Measurements from ENCODE around the gene KRTCAP2. TPM values are rescaled to one million over a fixed set of nuclear protein-coding genes. Genes with fewer than 3 reads are reported as not detected.

Gene KRTCAP2
- total RNA-seq, 2 experiments from 2014 or later = 170 to 190 TPM

DNA sequence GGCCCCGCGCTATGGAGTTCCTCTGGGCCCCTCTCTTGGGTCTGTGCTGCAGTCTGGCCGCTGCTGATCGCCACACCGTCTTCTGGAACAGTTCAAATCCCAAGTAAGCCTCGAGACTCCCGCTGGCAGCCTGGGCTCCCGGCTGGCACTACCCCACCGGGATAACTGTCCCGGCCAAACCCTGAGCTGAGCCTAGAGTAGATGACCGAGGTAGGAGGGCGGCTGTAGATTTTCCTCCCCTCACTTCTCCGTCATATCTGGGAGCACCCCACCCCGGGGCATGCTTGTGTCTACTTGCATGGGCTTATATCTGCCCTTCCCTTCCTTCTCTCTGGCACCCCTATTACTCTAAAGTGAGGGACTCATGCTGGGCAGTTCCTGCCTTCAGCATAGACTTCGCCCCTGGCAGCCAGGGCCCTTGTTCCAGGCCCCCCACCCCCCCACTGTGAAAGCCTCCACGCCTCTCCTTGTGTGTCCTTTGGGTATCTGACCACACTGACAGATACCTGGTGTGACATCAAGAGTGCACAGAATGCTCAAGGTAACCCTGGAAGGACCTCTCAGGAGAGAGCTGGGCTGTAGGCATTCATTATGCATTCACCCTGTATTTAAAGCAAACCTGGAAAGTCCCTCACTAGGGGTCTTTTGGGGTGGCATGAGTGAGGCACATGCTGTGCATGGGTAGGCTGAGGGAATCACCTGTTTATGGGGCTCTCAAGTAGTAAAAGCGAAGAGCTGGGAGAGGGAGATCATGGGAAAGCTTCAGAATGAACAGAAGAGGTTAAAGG lies 44.9 kb downstream of the KRTCAP2 start:
- Mint-ChIP-seq H3K27ac (no peak overlapping the region), H3K4me1 (ENCODE audit: low read depth) (peaks cover 30% of the 10 kb centered on the region), H3K27me3 (ENCODE audit: low read depth) (peaks cover 48% of the 10 kb centered on the region), H3K4me3 (peak overlapping the region; percentile 68), H3K36me3 (ENCODE audit: low read depth) (no peaks in the 10 kb centered on the region), H3K9me3 (ENCODE audit: insufficient read depth) (no peaks in the 10 kb centered on the region)
- DNase-seq (no peak), ATAC-seq (no peak)
- ChIA-PET POLR2A (interaction anchor here (1.0 to 1.2 kb wide), 3 partner anchors 21 to 152 kb away, joined by 3 to 4 read pairs (median 3); partner anchors contain the start of gene KRTCAP2), CTCF (interaction anchor here (0.9 to 3.5 kb wide), 7 partner anchors 12 to 79 kb away, joined by 3 to 14 read pairs (median 9); partner anchors contain the start of gene KRTCAP2)

DNA sequence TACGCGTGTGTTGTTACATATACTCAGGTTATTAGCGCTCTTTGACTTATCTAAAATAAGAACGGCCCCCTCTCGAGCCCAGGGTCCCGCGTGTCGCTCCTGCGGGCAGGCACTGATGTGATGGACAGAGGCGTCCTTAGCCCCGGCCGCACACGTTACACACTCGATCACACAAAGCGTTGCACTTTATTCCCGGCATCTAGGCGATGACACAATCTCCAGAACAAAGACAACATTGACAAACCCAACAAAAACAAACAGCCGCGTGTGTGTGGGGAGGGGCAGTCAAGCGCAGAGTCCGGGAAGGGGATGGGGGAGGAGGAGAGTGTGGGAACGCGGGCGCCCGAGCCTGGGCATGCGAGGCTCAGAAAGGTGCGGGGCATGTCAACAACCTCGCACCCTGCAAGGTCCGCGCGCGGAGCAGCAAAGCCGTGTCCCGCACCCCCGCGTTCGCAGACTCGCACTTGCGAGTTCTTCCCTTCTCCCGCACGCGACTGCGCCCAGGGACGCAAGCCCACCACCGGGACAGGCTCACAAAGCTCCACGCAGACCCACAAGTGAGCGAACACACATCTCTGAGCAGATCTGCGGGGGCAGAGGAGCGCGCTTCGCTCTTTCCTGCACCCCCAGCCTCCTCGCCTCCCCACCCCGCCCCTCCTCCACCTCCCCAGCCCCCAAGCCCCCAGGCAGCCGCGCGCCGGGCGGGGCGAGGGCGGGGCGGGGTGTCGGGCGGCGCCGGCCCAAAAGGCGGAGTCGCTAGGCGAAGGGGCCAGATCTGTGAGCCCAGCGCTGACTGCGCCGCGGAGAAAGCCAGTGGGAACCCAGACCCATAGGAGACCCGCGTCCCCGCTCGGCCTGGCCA lies 45.8 kb downstream of the KRTCAP2 start, which contains the start of gene EFNA1:
Gene EFNA1 (plus strand): TSS at position 772 of the 862 bp plus-strand sequence. CDS start 102 bp downstream, outside the sequence.
- peaks cover 30% of the 10 kb centered on the region for H3K4me1 Mint-ChIP-seq (ENCODE audit: low read depth)
- CTCF ChIA-PET = interaction anchor here (1.3 to 3.5 kb wide), 4 partner anchors 36 to 45 kb away, joined by 4 to 14 read pairs (median 12); partner anchors contain the start of gene KRTCAP2
- ATAC-seq (peak; percentile 85), DNase-seq (peak; percentile 39)
- H3K9me3 Mint-ChIP-seq (ENCODE audit: insufficient read depth) = no peaks in the 10 kb centered on the region
- no peaks in the 10 kb centered on the region for H3K36me3 Mint-ChIP-seq (ENCODE audit: low read depth)
- peak within 1 kb of the TSS; percentile 68 for H3K4me3 Mint-ChIP-seq
- peaks cover 50% of the 10 kb centered on the region for H3K27me3 Mint-ChIP-seq (ENCODE audit: low read depth)
- POLR2A ChIA-PET = interaction anchor here (1.2 kb wide), 1 partner anchor 151 kb away, joined by 3 read pairs; no protein-coding TSS in a partner anchor
- H3K27ac Mint-ChIP-seq = no peak within 1 kb of the TSS

DNA sequence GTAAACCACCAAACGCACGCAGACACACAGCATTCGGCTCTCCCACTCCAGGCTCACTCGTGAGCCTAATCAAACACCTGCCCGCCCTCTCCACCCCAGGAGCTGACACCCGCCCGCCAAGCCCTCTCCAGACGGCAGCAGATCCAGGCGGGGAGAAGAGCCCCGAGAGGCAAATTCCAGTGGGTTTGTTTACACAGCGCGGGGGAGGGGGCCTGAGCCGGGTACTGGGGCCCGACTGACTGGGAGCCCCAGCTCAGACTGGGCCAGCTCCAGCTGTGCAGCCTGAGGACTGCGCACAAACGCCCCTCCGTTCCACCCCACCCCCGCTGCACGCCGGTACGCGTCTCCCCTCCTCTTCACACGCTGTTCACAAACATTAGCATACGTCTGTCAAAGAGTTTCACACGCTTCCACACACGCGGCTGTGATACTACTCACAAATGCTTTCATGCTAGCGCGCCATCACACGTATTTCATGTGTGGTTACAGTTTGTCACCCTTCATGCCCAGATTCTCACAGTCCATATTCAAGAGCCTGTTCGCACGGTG lies 46.5 kb downstream of the KRTCAP2 start:
- Mint-ChIP-seq H3K27ac (no peak overlapping the region), H3K4me3 (peak overlapping the region; percentile 68), H3K27me3 (ENCODE audit: low read depth) (peaks cover 52% of the 10 kb centered on the region), H3K9me3 (ENCODE audit: insufficient read depth) (no peaks in the 10 kb centered on the region), H3K36me3 (ENCODE audit: low read depth) (no peaks in the 10 kb centered on the region), H3K4me1 (ENCODE audit: low read depth) (peaks cover 30% of the 10 kb centered on the region)
- ATAC-seq = peak; percentile 43
- ChIA-PET CTCF (interaction anchor here (1.3 to 2.9 kb wide), 2 partner anchors 35 to 41 kb away, joined by 4 to 12 read pairs; no protein-coding TSS in a partner anchor), POLR2A (no interaction called here)
- peak; percentile 43 for DNase-seq

- Mint-ChIP-seq H3K9me3 (ENCODE audit: insufficient read depth) (no peaks in the 10 kb centered on the region), H3K36me3 (ENCODE audit: low read depth) (no peaks in the 10 kb centered on the region), H3K4me3 (no peak overlapping the region), H3K4me1 (ENCODE audit: low read depth) (peaks cover 30% of the 10 kb centered on the region), H3K27ac (no peak overlapping the region), H3K27me3 (ENCODE audit: low read depth) (peaks cover 55% of the 10 kb centered on the region)
- ATAC-seq (no peak), DNase-seq (no peak)
- ChIA-PET POLR2A (interaction anchor here (0.6 to 0.7 kb wide), 2 partner anchors 9 to 41 kb away, joined by 3 read pairs; no protein-coding TSS in a partner anchor), CTCF (interaction anchor here (1.3 to 2.9 kb wide), 3 partner anchors 34 to 51 kb away, joined by 4 to 12 read pairs (median 4); no protein-coding TSS in a partner anchor)
These were observed 47.1 kb downstream of the KRTCAP2 start for GRCh38 chr1:155125946-155126555.

GRCh38 chr1:155125511-155125945 lies 47.6 kb downstream of the KRTCAP2 start:
- H3K4me3 Mint-ChIP-seq = no peak overlapping the region
- POLR2A ChIA-PET = interaction anchor here (0.6 to 0.7 kb wide), 2 partner anchors 9 to 42 kb away, joined by 3 read pairs; no protein-coding TSS in a partner anchor
- no peak overlapping the region for H3K27ac Mint-ChIP-seq
- no peaks in the 10 kb centered on the region for H3K9me3 Mint-ChIP-seq (ENCODE audit: insufficient read depth)
- no peak for DNase-seq
- peaks cover 56% of the 10 kb centered on the region for H3K27me3 Mint-ChIP-seq (ENCODE audit: low read depth)
- peaks cover 30% of the 10 kb centered on the region for H3K4me1 Mint-ChIP-seq (ENCODE audit: low read depth)
- no peaks in the 10 kb centered on the region for H3K36me3 Mint-ChIP-seq (ENCODE audit: low read depth)
- CTCF ChIA-PET = interaction anchor here (1.3 to 2.9 kb wide), 3 partner anchors 34 to 52 kb away, joined by 4 to 12 read pairs (median 4); no protein-coding TSS in a partner anchor
- ATAC-seq = no peak

- ATAC-seq = no peak
- POLR2A ChIA-PET = no interaction called here
- CTCF ChIA-PET = interaction anchor here (0.9 to 2.9 kb wide), 3 partner anchors 43 to 52 kb away, joined by 3 to 12 read pairs (median 4); partner anchors contain the start of gene KRTCAP2
- peaks cover 30% of the 10 kb centered on the region for H3K4me1 Mint-ChIP-seq (ENCODE audit: low read depth)
- no peaks in the 10 kb centered on the region for H3K36me3 Mint-ChIP-seq (ENCODE audit: low read depth)
- no peak overlapping the region for H3K4me3 Mint-ChIP-seq
- H3K27me3 Mint-ChIP-seq (ENCODE audit: low read depth) = peaks cover 59% of the 10 kb centered on the region
- no peak overlapping the region for H3K27ac Mint-ChIP-seq
- no peaks in the 10 kb centered on the region for H3K9me3 Mint-ChIP-seq (ENCODE audit: insufficient read depth)
- DNase-seq = no peak
These were observed 48.3 kb downstream of the KRTCAP2 start for GRCh38 chr1:155124503-155125463.

- Mint-ChIP-seq H3K4me3 (no peak overlapping the region), H3K27ac (no peak overlapping the region), H3K9me3 (ENCODE audit: insufficient read depth) (no peaks in the 10 kb centered on the region), H3K4me1 (ENCODE audit: low read depth) (peaks cover 21% of the 10 kb centered on the region), H3K27me3 (ENCODE audit: low read depth) (peaks cover 57% of the 10 kb centered on the region), H3K36me3 (ENCODE audit: low read depth) (no peaks in the 10 kb centered on the region)
- POLR2A ChIA-PET = no interaction called here
- ATAC-seq (no peak), DNase-seq (no peak)
- CTCF ChIA-PET = interaction anchor here (0.7 to 2.9 kb wide), 3 partner anchors 44 to 62 kb away, joined by 3 to 12 read pairs (median 3); partner anchors contain the start of gene KRTCAP2
These were observed 49.3 kb downstream of the KRTCAP2 start for GRCh38 chr1:155123801-155124200.

DNA sequence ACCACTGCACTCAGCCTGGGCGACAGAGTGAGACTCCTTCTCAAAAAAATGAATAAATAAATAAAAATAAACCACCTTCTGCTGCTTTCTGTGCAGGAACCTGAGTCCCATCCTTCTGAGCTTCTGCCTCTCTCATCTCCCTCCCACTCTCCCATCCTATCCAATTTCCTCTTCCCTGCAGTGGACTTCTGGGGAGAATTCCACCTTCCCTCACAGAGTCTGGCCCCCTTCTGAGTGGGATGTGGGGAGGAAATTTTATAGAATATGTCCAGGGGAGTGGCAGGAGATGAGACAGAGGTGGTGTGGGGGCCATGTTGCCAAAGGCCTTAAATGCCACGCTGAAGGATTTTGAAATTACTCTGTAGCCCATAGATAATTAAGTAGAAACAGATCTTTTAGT lies 50.8 kb downstream of the KRTCAP2 start:
- no peaks in the 10 kb centered on the region for H3K36me3 Mint-ChIP-seq (ENCODE audit: low read depth)
- peaks cover 8% of the 10 kb centered on the region for H3K4me1 Mint-ChIP-seq (ENCODE audit: low read depth)
- no peak for DNase-seq
- CTCF ChIA-PET = interaction anchor here (1.0 to 1.8 kb wide), 5 partner anchors 27 to 51 kb away, joined by 3 to 9 read pairs (median 4); partner anchors contain the start of gene KRTCAP2
- no peaks in the 10 kb centered on the region for H3K9me3 Mint-ChIP-seq (ENCODE audit: insufficient read depth)
- peaks cover 48% of the 10 kb centered on the region for H3K27me3 Mint-ChIP-seq (ENCODE audit: low read depth)
- H3K27ac Mint-ChIP-seq = no peak overlapping the region
- POLR2A ChIA-PET = interaction anchor here (0.9 to 2.3 kb wide), 2 partner anchors 13 to 24 kb away, joined by 3 to 9 read pairs; partner anchors contain the start of gene SLC50A1
- no peak for ATAC-seq
- no peak overlapping the region for H3K4me3 Mint-ChIP-seq

DNA sequence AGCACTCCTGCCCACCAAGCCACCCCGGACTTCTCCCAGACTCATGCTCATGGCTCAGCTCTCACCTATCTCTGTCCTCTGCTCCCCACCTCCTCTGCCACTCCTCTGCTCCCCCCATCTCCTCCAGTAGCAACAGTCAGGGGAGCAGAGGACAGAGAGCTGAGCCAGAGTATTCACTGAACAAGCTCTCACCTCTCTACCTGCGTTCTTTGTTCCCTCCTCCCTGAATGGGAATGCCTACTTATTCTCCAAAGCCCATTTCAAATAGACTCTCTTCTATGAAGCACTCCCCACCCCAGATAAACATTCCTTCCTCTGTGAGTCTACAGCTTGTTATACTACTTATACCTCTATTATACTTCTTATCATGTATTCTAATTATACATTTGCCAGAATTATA lies 51.9 kb downstream of the KRTCAP2 start:
- no peaks in the 10 kb centered on the region for H3K36me3 Mint-ChIP-seq (ENCODE audit: low read depth)
- H3K27me3 Mint-ChIP-seq (ENCODE audit: low read depth) = peaks cover 41% of the 10 kb centered on the region
- ChIA-PET CTCF (interaction anchor here (1.7 to 2.4 kb wide), 3 partner anchors 30 to 52 kb away, joined by 4 to 10 read pairs (median 7); partner anchors contain the start of gene KRTCAP2), POLR2A (interaction anchor here (2.3 kb wide), 1 partner anchor 14 kb away, joined by 9 read pairs; the partner anchor contains the start of gene SLC50A1)
- H3K27ac Mint-ChIP-seq = no peak overlapping the region
- H3K9me3 Mint-ChIP-seq (ENCODE audit: insufficient read depth) = no peaks in the 10 kb centered on the region
- ATAC-seq = no peak
- H3K4me3 Mint-ChIP-seq = no peak overlapping the region
- H3K4me1 Mint-ChIP-seq (ENCODE audit: low read depth) = no peaks in the 10 kb centered on the region
- no peak for DNase-seq

Measured in activated CD8-positive, alpha-beta T cell treated with anti-CD3 and anti-CD28 coated beads, Interleukin-2, amount 10 ng/mL, durations not matched to agents 7 days and 5 days (primary cell).